IMR-90 (cell line): Measurements from ENCODE around the gene ISCA2. TPM values are rescaled to one million over a fixed set of nuclear protein-coding genes. Genes with fewer than 3 reads are reported as not detected.

Experiments used
- ATAC-seq: fragments of 200-7000 bp; cut with Tn5 transposase; 2 replicates; pipeline ENCODE4 v1.9.1; 2020; ENCODE audit warnings: low read depth, mild to moderate bottlenecking, moderate library complexity
- BruUV-seq: library from RNA; stranded (reverse); fragments of 400-500 nt; replicated peaks from 2 replicates; lab custom pipeline; 2021; lab: Mats Ljungman, UMichigan
- CTCF ChIA-PET: fragments of 300-600 bp; formaldehyde crosslinking; extraction: SDS; loops from one replicate; lab custom pipeline; 2021; ENCODE audit warnings: antibody characterized with exemption; lab: Yijun Ruan, JAX
- POLR2A ChIA-PET: fragments of 300-600 bp; sonication (Branson Sonifier 250); formaldehyde crosslinking; loops from one replicate; lab custom pipeline; 2022; ENCODE audit warnings: antibody characterized with exemption; ENCODE audit not compliant: unreplicated experiment; lab: Charles Lee
- DNase-seq: peaks from one replicate; pipeline ENCODE4 v3.0.0; 2013
- H2AFZ ChIP-seq: replicated peaks from 2 replicates; pipeline ENCODE3; 2013; ENCODE audit warnings: low read length, mild to moderate bottlenecking; ENCODE audit not compliant: poor library complexity
- H2AK5ac ChIP-seq: 2 replicates; pipeline ENCODE4 v1.6.1; 2013; ENCODE audit warnings: low read depth, low read length, inconsistent platforms
- H2AK9ac ChIP-seq: replicated peaks from 2 replicates; pipeline ENCODE3; 2013; ENCODE audit warnings: mild to moderate bottlenecking, low read depth, low read length, moderate library complexity; ENCODE audit not compliant: poor library complexity
- H2BK120ac ChIP-seq: 2 replicates; pipeline ENCODE4 v1.6.1; 2013; ENCODE audit warnings: low read depth, low read length, inconsistent platforms
- H2BK15ac ChIP-seq: 3 replicates; pipeline ENCODE4 v1.6.1; 2013; ENCODE audit warnings: low read depth, low read length, inconsistent platforms
- H2BK20ac ChIP-seq: 2 replicates; pipeline ENCODE4 v1.6.1; 2013; ENCODE audit warnings: low read depth, mild to moderate bottlenecking, inconsistent platforms, low read length, moderate library complexity
- H2BK5ac ChIP-seq: 2 replicates; pipeline ENCODE4 v1.6.1; 2013; ENCODE audit warnings: mild to moderate bottlenecking, low read depth, low read length, inconsistent platforms; ENCODE audit not compliant: poor library complexity, severe bottlenecking
- H3K14ac ChIP-seq: replicated peaks from 2 replicates; pipeline ENCODE4 v1.6.1; 2013; ENCODE audit warnings: low read depth, low read length, inconsistent platforms
- H3K18ac ChIP-seq: 2 replicates; pipeline ENCODE4 v1.6.1; 2013; ENCODE audit warnings: low read depth, low read length, control low read depth
- H3K23ac ChIP-seq: 2 replicates; pipeline ENCODE4 v1.6.1; 2013; ENCODE audit warnings: low read depth, low read length, inconsistent platforms
- H3K27ac ChIP-seq: 2 replicates; pipeline ENCODE4 v1.5.1; 2013; ENCODE audit warnings: mild to moderate bottlenecking, control low read depth, low read length; ENCODE audit not compliant: insufficient read depth
- H3K27me3 ChIP-seq: 2 replicates; pipeline ENCODE4 v1.6.1; 2013; ENCODE audit warnings: low read length; ENCODE audit not compliant: control insufficient read depth, insufficient read depth
- H3K36me3 ChIP-seq: 2 replicates; pipeline ENCODE4 v1.6.1; 2013; ENCODE audit warnings: low read length, mixed read lengths; ENCODE audit not compliant: control insufficient read depth, insufficient read depth
- H3K4ac ChIP-seq: 2 replicates; pipeline ENCODE4 v1.6.1; 2013; ENCODE audit warnings: low read depth, low read length, inconsistent platforms
- H3K4me1 ChIP-seq: 2 replicates; pipeline ENCODE4 v1.6.1; 2013; ENCODE audit warnings: low read length, mixed read lengths; ENCODE audit not compliant: control insufficient read depth, insufficient read depth
- H3K4me2 ChIP-seq: 2 replicates; pipeline ENCODE4 v1.6.1; 2013; ENCODE audit warnings: low read depth, mild to moderate bottlenecking, control low read depth, low read length, moderate library complexity
- H3K4me3 ChIP-seq: 2 replicates; pipeline ENCODE4 v1.5.1; 2013; ENCODE audit warnings: low read depth, mild to moderate bottlenecking, control low read depth, low read length, moderate library complexity; ENCODE audit not compliant: insufficient read depth
- H3K56ac ChIP-seq: 2 replicates; pipeline ENCODE4 v1.6.1; 2013; ENCODE audit warnings: low read length, inconsistent platforms; ENCODE audit not compliant: insufficient read depth; ENCODE audit errors: extremely low read depth
- H3K79me1 ChIP-seq, 2 experiments: 2 replicates each; pipeline ENCODE4 v1.6.1; 2013; ENCODE audit warnings: low read length in 2 of 2, inconsistent platforms in 1 of 2, low read depth in 1 of 2
- H3K9ac ChIP-seq: 2 replicates; pipeline ENCODE4 v1.6.1; 2013; ENCODE audit warnings: low read depth, low read length, control low read depth
- H3K9me1 ChIP-seq: 2 replicates; pipeline ENCODE4 v1.6.1; 2013; ENCODE audit warnings: low read length, inconsistent platforms; ENCODE audit not compliant: insufficient read depth
- H3K9me3 ChIP-seq: 2 replicates; pipeline ENCODE4 v1.6.1; 2013; ENCODE audit warnings: low read length; ENCODE audit not compliant: control insufficient read depth, insufficient read depth
- H4K20me1 ChIP-seq: 2 replicates; pipeline ENCODE4 v1.6.1; 2013; ENCODE audit warnings: low read length, inconsistent platforms; ENCODE audit not compliant: insufficient read depth
- H4K5ac ChIP-seq: 2 replicates; pipeline ENCODE4 v1.6.1; 2013; ENCODE audit warnings: mild to moderate bottlenecking, low read depth, low read length, control low read depth
- H4K8ac ChIP-seq, 2 experiments: 2 replicates each; pipeline ENCODE4 v1.6.1; 2013; ENCODE audit warnings: low read depth in 2 of 2, low read length in 2 of 2, control low read depth in 1 of 2, inconsistent platforms in 1 of 2
- H4K91ac ChIP-seq: 2 replicates; pipeline ENCODE4 v1.6.1; 2013; ENCODE audit warnings: low read depth, low read length, inconsistent platforms; ENCODE audit not compliant: insufficient read depth
- CEBPB ChIP-seq: IDR thresholded peaks from 2 replicates; pipeline ENCODE4 v1.6.1; 2012; ENCODE audit warnings: low read depth, low read length, improper control_type of control experiment
- CTCF ChIP-seq: conservative IDR thresholded peaks from 2 replicates; pipeline ENCODE4 v1.5.1; 2012; ENCODE audit warnings: mild to moderate bottlenecking, low read depth, low read length, improper control_type of control experiment
- ELK1 ChIP-seq: fragments of 150-350 bp; IDR thresholded peaks from 2 replicates; pipeline ENCODE4 v1.6.1; 2016; ENCODE audit warnings: low read depth, mild to moderate bottlenecking, low read length, moderate library complexity, borderline replicate concordance
- FOS ChIP-seq: fragments of 150-350 bp; IDR thresholded peaks from 2 replicates; pipeline ENCODE4 v1.6.1; 2016; ENCODE audit warnings: low read depth, low read length
- MAFK ChIP-seq: IDR thresholded peaks from 2 replicates; pipeline ENCODE4 v1.6.1; 2012; ENCODE audit warnings: low read depth, low read length, improper control_type of control experiment
- MAZ ChIP-seq: IDR thresholded peaks from 2 replicates; pipeline ENCODE4 v1.6.1; 2012; ENCODE audit warnings: low read depth, mild to moderate bottlenecking, low read length, improper control_type of control experiment, moderate library complexity, borderline replicate concordance
- MXI1 ChIP-seq: IDR thresholded peaks from 2 replicates; pipeline ENCODE4 v1.6.1; 2012; ENCODE audit warnings: low read depth, mild to moderate bottlenecking, low read length, moderate library complexity, borderline replicate concordance
- NFE2L2 ChIP-seq: fragments of 150-350 bp; IDR thresholded peaks from 2 replicates; pipeline ENCODE4 v1.6.1; 2016; ENCODE audit warnings: low read depth, mild to moderate bottlenecking, low read length
- POLR2A ChIP-seq: IDR thresholded peaks from 2 replicates; pipeline ENCODE4 v1.6.1; 2012; ENCODE audit warnings: mild to moderate bottlenecking, low read depth, low read length
- RAD21 ChIP-seq: IDR thresholded peaks from 2 replicates; pipeline ENCODE4 v1.6.1; 2012; ENCODE audit warnings: low read length, improper control_type of control experiment
- RFX5 ChIP-seq: IDR thresholded peaks from 2 replicates; pipeline ENCODE4 v1.8.0; 2012; ENCODE audit warnings: low read depth, mild to moderate bottlenecking, low read length, moderate library complexity
- SMC3 ChIP-seq: fragments of 150-350 bp; IDR thresholded peaks from 2 replicates; pipeline ENCODE4 v1.6.1; 2016; ENCODE audit warnings: low read depth, mild to moderate bottlenecking, antibody characterized with exemption, low read length, moderate library complexity
- USF2 ChIP-seq: fragments of 150-350 bp; IDR thresholded peaks from 2 replicates; pipeline ENCODE4 v1.6.1; 2017; ENCODE audit warnings: mild to moderate bottlenecking, antibody characterized with exemption, low read length, low read depth
- WGBS, 2 experiments: methylation state at CpG; one replicate each; pipeline versions ENCODE4 v1.1.5 to v1.1.7; 2013; ENCODE audit warnings: missing lambda C conversion rate in 2 of 2; ENCODE audit not compliant: insufficient read length in 1 of 2; ENCODE audit errors: extremely low coverage in 2 of 2; 5-methylcytosine and 5-hydroxymethylcytosine counted together
- dilution Hi-C: fragments of 300-500 bp; cut with HindIII; formaldehyde crosslinking; loops from one replicate; pipeline ENCODE4 v1.14.3; 2018; ENCODE audit warnings: low sequenced_read_pairs; ENCODE audit not compliant: unreplicated experiment
- in situ Hi-C: fragments of 300-500 bp; cut with MboI; formaldehyde crosslinking; loops from 3 replicates; pipeline ENCODE4 v1.14.3; 2019; ENCODE audit warnings: low sequenced_read_pairs, inconsistent platforms, mixed read lengths
- intact Hi-C: fragments of 100-400 bp; cut with micrococcal nuclease; formaldehyde crosslinking; loops from 2 replicates; pipeline ENCODE4 v1.10.0; 2022
- polyA plus RNA-seq, 3 experiments: library from polyadenylated mRNA; depleted of rRNA; stranded (reverse); fragments of >200 nt; gene quantifications; 2 replicates each; pipeline ENCODE4 v1.2.3, GENCODE V29; 2012; ENCODE audit warnings: low replicate concordance in 1 of 3
- total RNA-seq: library from RNA; depleted of rRNA; stranded (reverse); fragments of >200 nt; gene quantifications from 2 replicates; pipeline ENCODE4 v1.2.3, GENCODE V29; 2012

ISCA2 gene
- total and polyA plus RNA-seq, 2 of the 4 experiments (the other 2 are of a cell fraction), result 5.4 to 25.7 TPM

- H3K79me1 ChIP-seq, result peaks cover 0 to 9% of the 10 kb centered on the region in 2 experiments; a peak in 1 of 4 replicates
- no TSS peak for BruUV-seq
- POLR2A ChIA-PET, result no interaction called here
- no peaks in the 10 kb centered on the region for H4K20me1 ChIP-seq
- H3K9ac ChIP-seq, result no peak overlapping the region
- peaks cover 32% of the 10 kb centered on the region for H3K36me3 ChIP-seq
- no peak overlapping the region for H2AK5ac ChIP-seq
- H3K14ac ChIP-seq, result no peak overlapping the region
- H4K91ac ChIP-seq, result no peak overlapping the region
- no peak overlapping the region for H3K4me3 ChIP-seq
- dilution Hi-C loops (no loop called here), in situ Hi-C loops (loop anchor here (5.0 to 10.0 kb wide), 2 partner anchors 103 to 290 kb away; no protein-coding TSS in a partner anchor), intact Hi-C loops (no loop called here)
- no peak overlapping the region for H2AFZ ChIP-seq
- no peaks in the 10 kb centered on the region for H3K9me3 ChIP-seq
- no peak overlapping the region for H2BK15ac ChIP-seq
- H4K8ac ChIP-seq, result no peak overlapping the region
- H3K23ac ChIP-seq, result no peak overlapping the region
- no peak overlapping the region for H2BK5ac ChIP-seq
- H3K27ac ChIP-seq, result no peak overlapping the region
- no peak overlapping the region for H3K18ac ChIP-seq
- CTCF ChIA-PET, result interaction anchor here (0.6 kb wide), 1 partner anchor 527 kb away, joined by 3 read pairs; no protein-coding TSS in a partner anchor
- ATAC-seq (no peak), DNase-seq (no peak)
- H3K4me2 ChIP-seq, result no peak overlapping the region
- WGBS, 2 experiments, result 86% methylated on average over 2 of the region's 4 CpGs; no CpG with 5 or more reads in 1 of the 2 experiments
- H3K56ac ChIP-seq, result no peak overlapping the region
- peaks cover 3% of the 10 kb centered on the region; the same call in 1 of the 2 replicates for H3K4me1 ChIP-seq
- H3K27me3 ChIP-seq, result no peaks in the 10 kb centered on the region
- no peak overlapping the region for H4K5ac ChIP-seq
- no peaks in the 10 kb centered on the region; the same call in 1 of the 2 replicates for H3K9me1 ChIP-seq
- H3K4ac ChIP-seq, result no peak overlapping the region
- H2AK9ac ChIP-seq, result no peak overlapping the region
- no peak for TF ChIP-seq POLR2A
- no peak for TF ChIP-seq CEBPB
- no peak for TF ChIP-seq USF2
- no peak for TF ChIP-seq RAD21
- TF ChIP-seq SMC3, result no peak
- no peak for TF ChIP-seq MXI1
- TF ChIP-seq MAFK, result no peak
- TF ChIP-seq MAZ, result no peak
- TF ChIP-seq CTCF, result no peak
- TF ChIP-seq FOS, result no peak
- TF ChIP-seq ELK1, result no peak
- no peak for TF ChIP-seq NFE2L2
- TF ChIP-seq RFX5, result no peak
- no peak overlapping the region for H2BK120ac ChIP-seq
- no peak overlapping the region for H2BK20ac ChIP-seq
Observed at GRCh38 chr14:74504412-74504811, 10.8 kb downstream of the ISCA2 start.
